ENCODE results near the gene UBE4A.

The UBE4A gene

GRCh38 chr11:118358071-118358470 is 1.3 kb upstream of the UBE4A start:
- Histone ChIP-seq H3K4me3 (replicated peaks; ENCODE audit: low read depth, low read length) (no peak overlapping the region), H3K27me3 (replicated peaks; ENCODE audit: control insufficient read depth, insufficient read depth, low read length) (no peaks in the 10 kb centered on the region), H3K36me3 (ENCODE audit: control insufficient read depth, insufficient read depth, low read length) (no peaks in the 10 kb centered on the region)
- TF ChIP-seq CTCF (IDR thresholded peaks at IDR 0.05; ENCODE audit: insufficient read depth, low read length, poor library complexity, severe bottlenecking) = no peak
- DNase-seq (ENCODE audit: extremely low read depth, insufficient read length) = no peak

GRCh38 chr11:118364956-118365615 is 5.7 kb downstream of the UBE4A start:
- no peak overlapping the region for H3K4me3 ChIP-seq (replicated peaks; ENCODE audit: low read depth, low read length)
- TF ChIP-seq CTCF (IDR thresholded peaks at IDR 0.05; ENCODE audit: insufficient read depth, low read length, poor library complexity, severe bottlenecking) = no peak
- H3K27me3 ChIP-seq (replicated peaks; ENCODE audit: control insufficient read depth, insufficient read depth, low read length) = no peaks in the 10 kb centered on the region
- peaks cover 11% of the 10 kb centered on the region for H3K36me3 ChIP-seq (ENCODE audit: control insufficient read depth, insufficient read depth, low read length)
- no peak for DNase-seq (ENCODE audit: extremely low read depth, insufficient read length)

DNA sequence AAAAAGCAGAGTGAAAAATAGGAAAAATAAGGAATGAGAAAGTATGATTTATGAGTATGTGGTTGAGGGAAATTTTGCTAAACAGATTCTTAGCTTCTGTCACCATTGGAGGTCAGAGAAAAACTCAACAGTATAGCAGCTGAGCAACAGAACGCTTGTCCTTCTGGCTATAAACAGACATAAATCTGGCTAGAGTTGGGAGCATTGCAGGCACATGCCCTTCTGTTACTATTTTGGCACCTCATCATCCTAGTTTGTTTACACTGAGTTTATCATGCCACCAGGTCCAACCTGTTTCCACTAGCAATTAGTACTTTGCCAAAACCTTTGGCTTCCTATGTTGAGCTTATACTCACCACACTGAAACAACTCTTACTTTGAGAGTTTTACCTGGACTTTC is 6.9 kb downstream of the UBE4A start:
- TF ChIP-seq CTCF (IDR thresholded peaks at IDR 0.05; ENCODE audit: insufficient read depth, low read length, poor library complexity, severe bottlenecking) = no peak
- no peak for DNase-seq (ENCODE audit: extremely low read depth, insufficient read length)
- no peaks in the 10 kb centered on the region for H3K27me3 ChIP-seq (replicated peaks; ENCODE audit: control insufficient read depth, insufficient read depth, low read length)
- H3K4me3 ChIP-seq (replicated peaks; ENCODE audit: low read depth, low read length) = no peak overlapping the region
- peaks cover 12% of the 10 kb centered on the region for H3K36me3 ChIP-seq (ENCODE audit: control insufficient read depth, insufficient read depth, low read length)

GRCh38 chr11:118370774-118371173 is 11.4 kb downstream of the UBE4A start:
- no peak overlapping the region for H3K4me3 ChIP-seq (replicated peaks; ENCODE audit: low read depth, low read length)
- no peak for DNase-seq (ENCODE audit: extremely low read depth, insufficient read length)
- no peaks in the 10 kb centered on the region for H3K27me3 ChIP-seq (replicated peaks; ENCODE audit: control insufficient read depth, insufficient read depth, low read length)
- peaks cover 20% of the 10 kb centered on the region for H3K36me3 ChIP-seq (ENCODE audit: control insufficient read depth, insufficient read depth, low read length)
- no peak for TF ChIP-seq CTCF (IDR thresholded peaks at IDR 0.05; ENCODE audit: insufficient read depth, low read length, poor library complexity, severe bottlenecking)

DNA sequence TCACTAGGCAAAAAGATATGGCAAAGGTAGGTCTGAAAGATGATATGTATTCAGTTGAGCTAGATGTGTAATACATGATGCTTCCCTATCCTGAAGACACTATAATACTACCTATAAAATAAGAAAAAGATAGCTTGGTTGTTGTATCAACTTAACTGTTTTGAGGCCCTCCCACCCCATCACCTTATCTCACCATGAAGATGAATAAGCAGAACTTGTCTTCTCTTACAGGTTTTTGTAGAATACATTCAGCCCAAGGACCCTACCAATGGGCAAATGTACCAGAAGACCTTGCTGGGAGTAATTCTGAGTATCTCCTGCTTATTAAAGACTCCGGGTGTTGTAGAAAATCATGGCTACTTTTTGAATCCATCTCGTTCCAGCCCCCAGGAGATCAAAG is 13.9 kb downstream of the UBE4A start:
- Histone ChIP-seq H3K36me3 (ENCODE audit: control insufficient read depth, insufficient read depth, low read length) (peaks cover 20% of the 10 kb centered on the region), H3K27me3 (replicated peaks; ENCODE audit: control insufficient read depth, insufficient read depth, low read length) (no peaks in the 10 kb centered on the region), H3K4me3 (replicated peaks; ENCODE audit: low read depth, low read length) (no peak overlapping the region)
- no peak for DNase-seq (ENCODE audit: extremely low read depth, insufficient read length)
- TF ChIP-seq CTCF (IDR thresholded peaks at IDR 0.05; ENCODE audit: insufficient read depth, low read length, poor library complexity, severe bottlenecking) = no peak

GRCh38 chr11:118373871-118374270 is 14.5 kb downstream of the UBE4A start:
- TF ChIP-seq CTCF (IDR thresholded peaks at IDR 0.05; ENCODE audit: insufficient read depth, low read length, poor library complexity, severe bottlenecking) = no peak
- no peak overlapping the region for H3K4me3 ChIP-seq (replicated peaks; ENCODE audit: low read depth, low read length)
- H3K27me3 ChIP-seq (replicated peaks; ENCODE audit: control insufficient read depth, insufficient read depth, low read length) = no peaks in the 10 kb centered on the region
- no peak for DNase-seq (ENCODE audit: extremely low read depth, insufficient read length)
- H3K36me3 ChIP-seq (ENCODE audit: control insufficient read depth, insufficient read depth, low read length) = peaks cover 17% of the 10 kb centered on the region
